GM12801 (cell line): ENCODE data around the gene MPZL2.

Experiments
- CTCF ChIP-seq: IDR thresholded peaks from one replicate; pipeline ENCODE4 v1.5.1; 2011; ENCODE audit warnings: control low read depth; ENCODE audit not compliant: insufficient read length; ENCODE audit errors: extremely low read depth

The MPZL2 gene

DNA sequence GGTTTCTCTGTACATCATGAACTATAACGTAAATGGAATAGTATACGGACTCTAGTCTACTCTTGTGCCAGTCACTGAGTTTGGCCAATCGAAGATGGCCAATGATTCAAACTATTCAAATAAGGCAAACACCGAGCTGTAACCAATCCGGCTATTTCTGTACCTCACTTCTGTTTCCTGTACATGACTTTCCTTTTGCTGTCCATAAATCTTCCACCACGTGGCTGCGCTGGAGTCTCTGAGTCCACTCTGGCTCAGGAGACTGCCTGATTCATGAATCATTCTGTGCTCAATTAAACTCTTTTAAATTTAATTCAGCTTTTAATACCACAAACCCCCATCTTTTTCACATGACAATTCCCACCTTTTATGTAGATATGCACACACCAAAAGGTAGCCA, 37.8 kb downstream of the MPZL2 start:
- TF ChIP-seq CTCF = no peak

DNA sequence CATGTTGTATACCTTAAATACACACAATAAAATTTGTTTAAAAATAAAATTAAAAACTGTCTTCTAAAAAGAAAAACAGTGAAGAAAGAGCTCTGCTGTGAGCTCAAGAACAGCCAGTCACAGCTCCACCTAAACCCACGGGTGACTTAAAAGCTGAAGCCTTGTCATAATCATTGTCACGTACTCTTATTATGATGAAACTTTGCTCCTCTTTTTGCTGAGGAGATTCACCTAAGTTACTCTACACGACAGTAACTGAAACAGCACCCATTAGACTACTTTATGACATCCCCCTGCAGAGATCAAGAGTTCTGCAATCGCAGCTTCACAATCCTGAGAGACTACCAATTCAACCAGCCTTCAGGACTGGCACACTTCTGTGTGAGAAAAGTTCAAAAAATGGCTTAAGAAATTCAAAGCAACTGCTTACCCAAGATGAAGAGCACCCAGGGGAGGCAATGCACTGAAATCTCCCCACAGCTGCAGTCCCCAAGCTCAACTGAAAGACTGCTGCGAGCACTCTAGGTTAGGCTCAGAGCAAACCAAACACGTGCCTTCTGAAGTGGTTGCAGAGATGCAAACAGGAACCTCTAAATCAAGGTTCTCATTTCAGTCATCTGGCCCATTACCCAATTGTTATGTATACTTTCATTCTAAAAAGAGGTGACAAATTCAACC, 39.4 kb downstream of the MPZL2 start, which contains the start of gene JAML:
TSS of gene JAML (minus strand) at position 501 of the 678 bp plus-strand sequence. CDS start 10,145 bp downstream, outside the sequence.
- TF ChIP-seq CTCF = no peak

DNA sequence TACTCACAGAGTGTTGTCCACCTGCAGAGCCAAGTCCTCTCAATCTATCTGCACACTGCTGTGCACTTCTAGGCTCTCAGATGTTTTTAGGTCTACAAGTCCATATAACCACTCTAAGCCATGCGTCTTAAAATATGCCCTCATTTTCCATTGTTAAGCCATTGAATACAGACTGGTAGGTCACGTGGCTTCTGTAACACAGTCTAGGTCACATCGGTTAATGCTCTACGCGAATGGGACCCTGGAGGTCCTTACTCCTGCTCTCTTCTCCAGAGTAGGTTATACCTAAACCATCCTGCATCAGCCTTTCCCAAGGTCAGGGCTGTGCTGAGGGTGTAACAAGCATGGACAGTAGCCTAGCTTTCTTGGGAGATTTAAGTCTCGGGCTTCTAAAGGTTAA, 40.1 kb downstream of the MPZL2 start:
- no peak for TF ChIP-seq CTCF

GRCh38 chr11:118223570-118223969, 40.5 kb downstream of the MPZL2 start:
- TF ChIP-seq CTCF = no peak

GRCh38 chr11:118222437-118222836, 41.7 kb downstream of the MPZL2 start:
- TF ChIP-seq CTCF = no peak

DNA sequence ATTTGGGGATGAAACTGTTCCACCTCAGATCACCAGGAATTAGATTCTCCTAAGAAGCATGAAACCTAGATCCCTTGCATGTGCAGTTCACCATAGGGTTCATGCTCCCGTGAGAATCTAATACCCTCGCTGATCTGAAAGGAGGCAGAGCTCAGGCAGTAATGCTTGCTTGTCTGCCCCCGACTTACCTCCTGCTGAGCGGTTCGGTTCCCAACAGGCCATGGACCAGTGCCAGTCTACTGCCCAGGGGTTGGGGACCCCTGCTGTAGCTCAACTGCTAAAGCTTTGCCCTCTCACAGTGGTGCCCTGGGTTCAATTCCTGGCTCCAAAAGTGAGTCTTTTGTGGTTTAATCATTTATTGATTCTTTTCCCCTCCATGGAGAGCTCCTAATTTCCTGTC, 42.7 kb downstream of the MPZL2 start:
- TF ChIP-seq CTCF = no peak

DNA sequence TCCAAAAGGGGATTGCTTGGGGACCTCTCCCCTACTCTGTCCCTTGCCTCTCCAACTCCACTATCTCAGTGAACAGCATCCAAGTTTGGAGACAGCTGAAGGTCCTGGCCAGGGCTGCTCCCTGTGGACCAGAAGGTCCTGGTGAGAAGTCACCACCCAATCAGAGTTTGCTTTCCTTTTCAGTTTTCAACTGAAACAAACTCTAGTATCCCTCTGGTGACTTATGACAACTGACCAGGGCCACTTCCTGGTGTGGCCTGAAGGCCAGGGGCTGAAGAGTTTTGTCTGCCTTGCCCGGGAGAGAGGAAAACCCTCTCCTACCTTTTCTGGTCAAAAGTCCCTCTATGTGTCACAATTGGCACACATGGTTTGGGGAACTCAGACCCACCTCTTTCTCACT, 44.4 kb downstream of the MPZL2 start:
- no peak for TF ChIP-seq CTCF

GRCh38 chr11:118219244-118219643, 44.9 kb downstream of the MPZL2 start:
- TF ChIP-seq CTCF = no peak
